PC-9 (cell line): Measurements from ENCODE around the gene FZD7.

Experiments
- EZH2 ChIP-seq: fragments of 200-600 bp; sonication (generic); IDR thresholded peaks from 2 replicates; pipeline ENCODE4 v1.8.0; 2017; ENCODE audit warnings: antibody characterized with exemption, low read depth
- TF ChIP-seq, protein P1 (sequence below): fragments of 200-600 bp; sonication (generic); conservative IDR thresholded peaks from 2 replicates; pipeline ENCODE4 v1.6.1; 2017; ENCODE audit warnings: mixed run types, antibody characterized with exemption, mild to moderate bottlenecking, moderate library complexity

GRCh38 chr2:202072737-202073401 is 39.2 kb downstream of the FZD7 start, which contains the start of gene KIAA2012:
- TF ChIP-seq EZH2 = no peak
- TF ChIP-seq, protein P1, sequence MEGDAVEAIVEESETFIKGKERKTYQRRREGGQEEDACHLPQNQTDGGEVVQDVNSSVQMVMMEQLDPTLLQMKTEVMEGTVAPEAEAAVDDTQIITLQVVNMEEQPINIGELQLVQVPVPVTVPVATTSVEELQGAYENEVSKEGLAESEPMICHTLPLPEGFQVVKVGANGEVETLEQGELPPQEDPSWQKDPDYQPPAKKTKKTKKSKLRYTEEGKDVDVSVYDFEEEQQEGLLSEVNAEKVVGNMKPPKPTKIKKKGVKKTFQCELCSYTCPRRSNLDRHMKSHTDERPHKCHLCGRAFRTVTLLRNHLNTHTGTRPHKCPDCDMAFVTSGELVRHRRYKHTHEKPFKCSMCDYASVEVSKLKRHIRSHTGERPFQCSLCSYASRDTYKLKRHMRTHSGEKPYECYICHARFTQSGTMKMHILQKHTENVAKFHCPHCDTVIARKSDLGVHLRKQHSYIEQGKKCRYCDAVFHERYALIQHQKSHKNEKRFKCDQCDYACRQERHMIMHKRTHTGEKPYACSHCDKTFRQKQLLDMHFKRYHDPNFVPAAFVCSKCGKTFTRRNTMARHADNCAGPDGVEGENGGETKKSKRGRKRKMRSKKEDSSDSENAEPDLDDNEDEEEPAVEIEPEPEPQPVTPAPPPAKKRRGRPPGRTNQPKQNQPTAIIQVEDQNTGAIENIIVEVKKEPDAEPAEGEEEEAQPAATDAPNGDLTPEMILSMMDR = no peak
